ENCODE measurements around the gene TMEM30A. TPM values are rescaled to one million over a fixed set of nuclear protein-coding genes. Genes with fewer than 3 reads are reported as not detected.

TMEM30A gene
- total and polyA plus RNA-seq, 2 donors (not counting 3 experiments of a cell fraction or from before 2014, with no cell fraction given) = 42.2 to 197 TPM

GRCh38 chr6:75308250-75308988, 23.8 kb upstream of the TMEM30A start:
- Histone ChIP-seq H3K27me3 (ENCODE audit: control insufficient read depth in 2 of 2, insufficient read depth in 2 of 2, low read length in 2 of 2) (peaks cover 0 to 2% of the 10 kb centered on the region in 2 experiments), H3K36me3 (ENCODE audit: control insufficient read depth in 2 of 2, extremely low read depth in 1 of 2, insufficient read depth in 2 of 2, low read length in 2 of 2) (no peaks in the 10 kb centered on the region), H2AFZ (ENCODE audit: low read depth, low read length) (no peak overlapping the region), H3K9me1 (replicated peaks; ENCODE audit: control insufficient read depth, extremely low read depth, insufficient read depth, low read length) (no peaks in the 10 kb centered on the region), H3K4me2 (ENCODE audit: insufficient read depth, low read length) (no peak overlapping the region), H3K4me1 (ENCODE audit: control insufficient read depth, extremely low read depth, insufficient read depth, low read length) (peaks cover 3% of the 10 kb centered on the region), H3K79me2 (ENCODE audit: control insufficient read depth, insufficient read depth, low read length) (no peaks in the 10 kb centered on the region), H3K4me3 (replicated peaks in 1 of 3; ENCODE audit: insufficient read depth in 1 of 3, low read depth in 1 of 3, low read length in 3 of 3) (no peak overlapping the region), H3K9me3 (replicated peaks; ENCODE audit: control insufficient read depth, insufficient read depth, low read length) (no peaks in the 10 kb centered on the region), H3K27ac (ENCODE audit: insufficient read depth, low read depth, low read length) (no peak overlapping the region), H3K9ac (replicated peaks; ENCODE audit: extremely low read depth, insufficient read depth, low read length) (no peak overlapping the region), H4K20me1 (replicated peaks; ENCODE audit: control insufficient read depth, extremely low read depth, insufficient read depth, low read length) (no peaks in the 10 kb centered on the region)
- intact Hi-C loops (cut with micrococcal nuclease) (no loop called here), dilution Hi-C loops (cut with MboI; ENCODE audit: extremely low pct_ligation_motif_present, low sequenced_read_pairs) (loop anchor here (25.0 kb wide), 1 partner anchor 229 kb away; no protein-coding TSS in a partner anchor)
- DNase-seq (ENCODE audit: low read depth, low spot score) (no peak), FAIRE-seq (no peak)
- no peak for TF ChIP-seq MYC (IDR thresholded peaks at IDR 0.05; ENCODE audit: low read depth, low read length)
- no peak for TF ChIP-seq JUN (IDR thresholded peaks at IDR 0.05; ENCODE audit: borderline replicate concordance, insufficient read depth, insufficient read length, low read depth)
- no peak for TF ChIP-seq POLR2AphosphoS5 (IDR thresholded peaks at IDR 0.05; ENCODE audit: insufficient read depth, low read depth, low read length)
- TF ChIP-seq, protein P1, sequence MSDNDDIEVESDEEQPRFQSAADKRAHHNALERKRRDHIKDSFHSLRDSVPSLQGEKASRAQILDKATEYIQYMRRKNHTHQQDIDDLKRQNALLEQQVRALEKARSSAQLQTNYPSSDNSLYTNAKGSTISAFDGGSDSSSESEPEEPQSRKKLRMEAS (IDR thresholded peaks at IDR 0.05; ENCODE audit: insufficient read depth, insufficient read length) = no peak
- TF ChIP-seq EZH2 (IDR thresholded peaks at IDR 0.05; ENCODE audit: borderline replicate concordance, low read depth, low read length, severe bottlenecking) = no peak
- no peak for TF ChIP-seq GATA2 (IDR thresholded peaks at IDR 0.05; ENCODE audit: insufficient read depth, insufficient read length, low read depth, low read length)
- no peak for TF ChIP-seq POLR2A (IDR thresholded peaks at IDR 0.05; ENCODE audit: low read depth, low read length)
- TF ChIP-seq FOS (IDR thresholded peaks at IDR 0.05; ENCODE audit: borderline replicate concordance, insufficient read depth, low read length) = no peak
- no peak for TF ChIP-seq CTCF (IDR thresholded peaks at IDR 0.05; ENCODE audit: extremely low read depth in 1 of 2, insufficient read depth in 1 of 2, low read depth in 1 of 2, low read length in 2 of 2)
- BruUV-seq (replicated peaks) = no TSS peak
- ChIA-PET POLR2A (no interaction called here), CTCF (no interaction called here)

Data from endothelial cell of umbilical vein (primary cell).